Central memory CD4-positive, alpha-beta T cell (primary cell): Measurements from ENCODE around the gene PNPLA2.

Source experiments
- DNase-seq: peaks from one replicate; pipeline ENCODE4 v3.0.0; 2022

The PNPLA2 gene

DNA sequence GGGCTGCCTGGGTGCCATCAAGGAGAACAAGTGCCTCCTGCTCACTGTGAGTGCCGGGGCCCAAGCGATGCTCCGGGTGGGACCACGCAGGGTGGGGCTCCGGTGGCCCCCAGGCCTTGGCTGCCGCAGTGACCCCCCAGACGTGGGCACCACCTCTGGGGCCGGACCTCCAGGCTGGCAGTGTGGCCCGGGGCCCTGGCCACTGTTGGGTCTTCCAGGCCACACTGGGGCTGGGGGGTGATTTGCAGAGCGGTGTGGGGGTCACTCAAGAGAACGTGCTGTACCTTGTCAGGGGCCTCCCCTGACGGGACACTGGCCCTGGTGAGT is 43.9 kb downstream of the PNPLA2 start:
- no peak for DNase-seq

DNA sequence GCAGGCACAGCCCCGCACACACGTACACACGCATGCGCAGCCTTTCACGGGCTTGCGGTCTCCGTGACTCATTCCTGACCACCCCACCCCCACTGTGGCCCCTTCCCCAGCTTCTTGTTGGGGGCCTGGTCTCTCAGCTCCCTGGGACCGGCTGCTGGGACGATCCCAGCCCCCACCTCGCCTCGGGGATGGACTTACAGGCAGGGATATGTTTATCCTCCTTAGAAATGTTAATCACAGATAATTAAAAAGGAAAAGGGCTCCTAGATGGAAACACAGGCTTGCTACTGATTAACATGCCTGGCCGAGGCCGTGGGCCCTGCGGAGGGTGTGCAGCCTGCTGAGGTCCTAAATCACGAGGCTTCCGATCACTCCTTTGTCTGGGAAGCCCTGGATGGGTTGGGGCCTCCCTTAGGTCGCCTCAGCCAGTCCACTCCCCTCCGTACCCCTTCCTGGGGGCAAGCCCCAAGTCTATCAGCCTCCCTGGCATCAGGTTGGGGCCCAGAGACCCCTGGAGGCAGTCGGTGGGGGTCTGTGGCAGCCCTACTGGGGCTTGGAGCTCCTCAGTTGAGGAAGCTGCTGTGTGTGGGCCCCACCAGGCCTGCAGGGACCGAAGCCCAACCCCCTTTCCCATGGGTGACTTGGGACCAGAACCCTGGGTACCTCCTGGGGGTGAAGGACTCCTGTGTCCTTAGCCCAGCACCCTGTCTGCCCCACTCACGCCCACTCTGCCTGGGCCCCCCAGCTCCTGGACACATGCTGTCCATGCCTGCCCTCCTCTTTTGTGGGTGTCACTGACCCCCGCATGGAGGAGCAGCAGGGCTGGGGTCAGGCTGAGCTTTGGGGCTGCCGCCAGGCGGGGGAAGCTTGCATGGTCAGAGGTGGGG is 44.6 kb downstream of the PNPLA2 start:
- DNase-seq: no peak

DNA sequence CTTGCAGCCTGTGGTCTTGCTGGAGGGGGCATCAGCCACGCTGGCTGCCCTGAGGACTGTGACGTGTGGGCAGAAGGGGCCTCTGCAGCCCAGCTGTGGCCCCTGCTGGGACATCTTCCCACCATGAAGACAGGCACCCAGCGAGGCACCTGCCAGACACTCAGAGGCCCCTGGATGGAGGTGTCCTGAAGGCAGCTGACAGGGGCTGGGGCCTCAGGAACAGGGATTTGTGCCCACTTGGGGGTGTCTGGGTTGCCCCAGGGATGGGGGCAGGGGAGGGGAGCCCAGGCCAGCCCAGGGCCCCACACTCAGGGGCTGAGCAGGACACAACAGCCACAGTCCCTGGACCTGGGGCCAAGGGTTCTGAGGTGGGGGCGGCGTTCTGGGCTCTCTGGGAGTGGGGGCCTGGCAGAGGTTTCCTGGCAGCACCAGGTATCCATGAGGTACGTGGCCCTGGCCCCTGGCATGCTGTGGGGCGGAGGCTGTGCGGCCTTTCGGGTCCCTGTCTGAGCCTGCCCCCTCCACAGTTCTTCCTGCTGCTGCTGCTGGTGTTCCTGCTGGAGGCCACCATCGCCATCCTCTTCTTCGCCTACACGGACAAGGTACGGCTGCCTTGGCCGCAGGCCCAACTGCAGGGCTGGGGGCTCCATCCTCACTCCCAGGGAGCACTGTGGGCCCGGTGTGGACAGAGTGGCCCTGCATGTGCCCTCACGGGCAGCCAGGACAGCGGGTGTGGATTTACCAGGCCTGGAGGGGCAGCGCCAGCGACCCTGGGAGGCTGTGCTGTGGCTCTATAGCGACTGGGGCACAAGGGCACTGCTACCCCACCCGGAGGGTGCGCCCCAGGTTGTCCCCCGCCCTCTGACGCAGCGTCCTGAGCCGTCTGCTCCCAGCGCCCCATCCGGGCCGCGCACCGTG is 45.5 kb downstream of the PNPLA2 start:
- no peak for DNase-seq

DNA sequence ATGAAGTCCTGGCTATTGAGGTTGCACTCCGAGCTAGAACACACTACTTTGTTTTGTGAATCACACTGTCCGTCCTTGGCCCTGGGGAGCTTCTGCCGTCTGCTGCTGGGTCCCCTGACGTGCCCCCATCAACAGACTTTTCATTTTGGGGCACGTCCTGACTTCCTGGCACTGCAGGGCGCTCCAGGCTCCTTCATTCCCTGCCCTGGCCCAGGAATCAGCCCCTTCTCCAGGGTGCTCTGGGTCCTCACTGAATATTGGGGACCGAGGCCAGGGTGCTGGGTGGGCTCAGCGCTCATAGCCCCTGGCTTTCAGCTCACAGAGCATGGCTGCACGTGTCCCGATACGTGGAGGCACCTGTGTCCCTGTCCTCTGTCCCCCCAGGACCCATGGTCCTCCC is 46.2 kb downstream of the PNPLA2 start:
- no peak for DNase-seq

DNA sequence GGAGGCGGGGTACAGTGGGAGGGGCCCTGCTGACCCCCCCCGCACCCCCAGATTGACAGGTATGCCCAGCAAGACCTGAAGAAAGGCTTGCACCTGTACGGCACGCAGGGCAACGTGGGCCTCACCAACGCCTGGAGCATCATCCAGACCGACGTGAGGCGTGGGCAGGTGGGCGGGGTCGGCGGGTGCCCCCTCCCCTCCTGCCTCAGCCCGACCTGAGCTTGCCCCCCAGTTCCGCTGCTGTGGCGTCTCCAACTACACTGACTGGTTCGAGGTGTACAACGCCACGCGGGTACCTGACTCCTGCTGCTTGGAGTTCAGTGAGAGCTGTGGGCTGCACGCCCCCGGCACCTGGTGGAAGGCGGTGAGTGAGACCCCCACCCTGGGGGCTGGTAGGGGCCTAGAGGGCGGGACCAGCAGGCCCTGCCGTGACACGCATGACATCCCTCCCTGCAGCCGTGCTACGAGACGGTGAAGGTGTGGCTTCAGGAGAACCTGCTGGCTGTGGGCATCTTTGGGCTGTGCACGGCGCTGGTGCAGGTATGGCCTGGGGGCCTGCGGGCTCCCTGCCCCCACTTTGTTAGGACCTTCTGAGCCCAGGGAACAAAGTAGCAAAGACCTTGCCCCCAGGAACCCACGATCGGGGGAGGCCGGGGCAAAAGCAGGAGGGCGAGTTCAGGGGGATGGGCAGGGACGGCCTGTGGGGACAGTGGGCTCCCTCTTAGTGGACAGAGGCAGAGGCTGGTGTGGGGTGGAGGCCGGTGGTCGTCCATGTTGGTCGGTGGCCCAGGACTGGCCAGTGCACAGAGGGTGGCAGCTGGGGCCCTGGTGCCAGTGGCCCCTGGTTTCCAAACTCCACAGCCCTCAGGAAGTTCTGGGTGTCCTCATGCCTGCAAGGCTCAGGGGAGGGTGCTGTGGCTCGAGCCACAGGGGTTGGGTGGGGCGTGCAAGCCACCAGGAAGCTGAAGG is 47.0 kb downstream of the PNPLA2 start:
- no peak for DNase-seq

DNA sequence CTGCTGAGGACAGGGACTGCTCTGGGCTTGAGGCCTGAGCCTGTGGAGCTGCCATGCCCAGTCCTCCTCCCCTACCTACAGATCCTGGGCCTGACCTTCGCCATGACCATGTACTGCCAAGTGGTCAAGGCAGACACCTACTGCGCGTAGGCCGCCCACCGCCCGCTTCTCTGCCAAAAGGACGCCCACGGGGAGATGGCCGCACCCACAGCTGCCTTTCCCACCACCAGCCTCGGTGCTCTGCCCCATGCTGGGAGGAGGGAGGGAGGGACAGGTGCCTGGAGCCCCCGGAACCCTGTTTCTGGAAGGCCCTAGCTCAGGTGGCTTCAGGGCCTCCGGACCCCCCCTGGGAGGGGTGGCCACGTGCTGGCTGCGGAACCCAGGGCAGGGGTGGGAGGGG is 47.8 kb downstream of the PNPLA2 start:
- no peak for DNase-seq

DNA sequence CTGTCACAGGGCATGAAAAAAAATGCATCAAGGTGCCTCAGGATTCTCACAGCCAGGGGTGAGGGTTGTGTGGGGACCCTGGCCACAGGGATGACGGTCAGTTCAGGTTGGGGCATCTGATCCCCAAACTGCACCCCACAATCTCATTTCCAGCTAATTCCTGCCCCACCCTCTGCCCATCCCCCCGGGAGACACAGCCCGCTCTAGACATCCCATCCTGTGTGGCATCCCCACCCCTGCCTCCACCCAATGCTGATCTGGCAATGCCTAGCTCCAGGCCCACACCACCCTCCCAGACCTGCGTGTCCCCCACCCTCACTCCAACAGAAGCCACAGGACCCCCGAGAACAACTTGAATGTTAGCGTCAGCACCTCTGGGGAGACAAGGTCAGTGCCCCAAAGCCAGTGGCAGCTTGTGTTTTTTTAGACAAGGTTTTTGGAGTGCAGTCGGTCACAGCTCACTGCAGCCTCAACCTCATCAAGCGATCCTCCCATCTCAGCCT is 49.2 kb downstream of the PNPLA2 start:
- DNase-seq: no peak

DNA sequence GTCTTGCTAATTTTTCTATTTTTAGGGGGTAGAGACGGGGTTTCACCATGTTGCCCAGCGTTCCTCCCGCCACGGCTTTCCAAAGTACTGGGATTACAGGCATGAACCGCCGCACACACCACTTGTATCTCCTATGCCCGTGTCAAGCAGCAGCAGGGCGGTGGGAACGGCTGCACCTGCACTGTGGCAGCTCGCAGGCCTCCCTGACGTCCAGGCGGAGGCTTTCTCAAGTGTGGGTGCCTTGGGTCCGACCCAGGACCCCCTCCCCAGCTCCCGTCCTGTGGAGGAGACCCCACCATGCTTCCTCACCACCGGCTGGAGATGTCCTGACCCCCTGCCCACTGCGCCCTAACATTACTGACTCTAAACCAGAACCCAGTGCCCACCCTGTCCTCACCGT is 49.7 kb downstream of the PNPLA2 start:
- no peak for DNase-seq

DNA sequence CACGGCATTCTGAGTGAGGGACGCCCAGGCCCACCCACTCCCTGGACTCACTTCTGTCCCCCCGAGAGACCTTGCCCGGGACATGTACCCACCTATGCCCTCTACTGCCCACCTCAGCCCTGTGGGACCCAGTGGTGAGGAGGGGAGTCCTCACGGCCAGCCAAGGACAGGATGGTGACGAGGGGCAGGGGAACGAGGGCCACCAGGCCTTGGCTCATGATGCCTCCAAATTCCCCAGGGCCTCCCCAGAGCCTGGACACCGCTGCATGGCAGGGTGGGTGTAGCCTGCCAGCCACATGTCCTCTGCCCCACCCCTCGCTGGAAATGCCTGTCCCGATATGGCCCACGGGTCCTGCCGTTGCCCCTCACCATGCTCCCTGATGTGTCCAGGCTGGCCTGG is 50.1 kb downstream of the PNPLA2 start:
- no peak for DNase-seq

DNA sequence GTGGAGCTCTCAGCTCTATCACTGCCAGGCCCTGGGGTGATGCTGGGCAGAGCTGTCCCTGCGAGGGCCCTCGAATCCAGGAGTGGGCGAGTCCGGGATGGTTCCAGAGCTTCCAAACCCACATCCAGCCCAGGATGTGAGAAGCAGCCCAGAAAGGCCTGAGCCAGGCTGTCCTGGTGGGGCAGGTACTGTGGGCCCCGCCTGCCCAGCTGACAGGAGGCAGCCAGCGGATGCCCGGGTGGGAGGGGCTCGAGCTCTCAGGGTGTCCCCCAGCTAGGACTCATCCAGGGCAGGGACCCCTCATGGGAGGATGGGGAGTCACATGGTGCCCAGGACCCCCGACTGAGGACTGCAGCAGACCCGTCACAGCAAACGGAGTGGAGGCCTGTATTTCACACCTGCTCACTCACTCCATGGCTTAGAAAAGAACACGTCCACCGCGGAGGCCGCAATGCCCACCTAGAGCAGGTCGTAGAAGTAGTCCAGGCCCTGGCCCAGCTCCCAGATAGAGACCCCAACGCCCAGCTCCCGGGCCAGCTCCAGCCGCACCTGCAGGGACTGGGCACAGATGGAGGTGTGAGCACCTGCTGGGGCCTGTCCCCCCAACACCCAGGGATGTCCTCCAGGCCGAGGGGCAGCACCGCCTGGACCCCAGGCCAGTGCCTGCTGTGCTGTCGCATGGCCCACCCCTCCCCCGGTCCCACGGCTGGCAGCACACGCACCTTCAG is 50.8 kb downstream of the PNPLA2 start:
- no peak for DNase-seq

DNA sequence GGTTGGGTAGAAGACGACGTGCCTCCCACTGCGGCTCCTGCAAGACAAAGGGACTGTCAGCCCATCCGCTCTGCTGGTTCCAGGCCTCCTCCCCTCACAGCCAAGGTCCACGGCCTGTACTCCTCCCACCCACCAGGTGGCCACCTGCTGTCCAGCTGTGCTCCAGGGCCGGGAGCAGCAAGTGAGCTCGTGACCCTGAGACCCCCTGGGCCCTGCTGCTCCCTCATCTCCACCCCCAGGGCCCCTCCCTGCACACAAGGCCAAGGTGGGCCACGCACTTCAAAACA is 51.4 kb downstream of the PNPLA2 start:
- no peak for DNase-seq

DNA sequence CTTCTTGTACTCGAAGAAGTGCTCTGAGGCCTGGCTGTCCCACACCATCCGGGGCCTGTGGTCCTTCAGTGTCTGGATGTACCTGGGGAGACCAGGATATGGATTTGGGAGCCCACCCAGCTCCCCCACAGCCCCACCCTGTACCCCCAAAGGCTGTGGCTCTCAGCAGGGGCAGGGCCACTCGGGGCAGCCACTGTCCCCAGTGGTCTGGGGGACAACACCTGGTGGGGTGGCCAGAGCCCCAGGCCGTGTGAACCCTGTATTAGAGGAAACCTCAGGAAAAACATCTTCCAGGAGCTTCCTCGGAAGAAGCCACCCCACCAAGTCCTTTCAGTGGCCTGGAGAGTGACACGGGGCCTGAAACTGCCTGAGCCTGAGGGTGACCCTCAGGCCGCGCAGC is 51.7 kb downstream of the PNPLA2 start:
- DNase-seq: no peak

DNA sequence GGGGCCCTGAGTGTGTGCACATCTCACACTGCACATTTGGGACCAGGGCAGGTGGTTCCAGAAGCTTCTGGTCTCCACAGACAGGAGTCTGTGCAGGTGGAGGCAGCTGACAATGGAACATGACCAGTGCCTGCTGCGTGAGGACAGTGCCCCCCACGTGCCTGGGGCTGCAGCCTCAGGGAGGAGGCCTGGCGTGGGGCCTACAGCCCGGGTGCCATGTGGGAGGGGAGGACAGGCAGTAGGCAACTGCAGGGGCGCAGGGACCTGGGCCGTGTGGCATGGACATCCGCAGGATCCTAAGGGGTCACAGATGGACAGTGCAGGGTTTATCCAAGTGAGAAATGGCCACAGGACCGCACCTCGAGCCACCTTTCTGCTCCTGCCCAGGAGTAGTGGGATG is 52.8 kb downstream of the PNPLA2 start:
- DNase-seq: no peak

DNA sequence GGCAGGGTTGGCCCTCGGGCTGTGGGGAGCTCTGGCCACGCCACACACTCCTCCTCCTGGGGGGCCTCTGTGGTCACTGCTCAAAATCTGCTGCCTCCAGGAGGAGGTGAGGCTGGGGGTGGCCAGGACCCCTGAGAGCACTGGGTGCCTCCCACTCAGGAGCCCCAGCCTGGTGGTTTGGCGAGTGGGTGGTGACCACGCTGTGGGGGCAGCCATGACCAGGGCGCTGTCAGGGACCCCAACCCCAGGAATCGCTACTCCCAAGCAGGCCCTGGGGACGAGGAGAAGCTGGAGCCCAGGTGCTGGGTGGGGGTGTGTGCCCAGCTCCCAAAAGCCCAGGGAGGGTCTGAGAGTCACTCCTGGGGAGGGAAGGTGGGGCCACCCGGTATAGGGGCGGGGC is 54.1 kb downstream of the PNPLA2 start:
- no peak for DNase-seq

DNA sequence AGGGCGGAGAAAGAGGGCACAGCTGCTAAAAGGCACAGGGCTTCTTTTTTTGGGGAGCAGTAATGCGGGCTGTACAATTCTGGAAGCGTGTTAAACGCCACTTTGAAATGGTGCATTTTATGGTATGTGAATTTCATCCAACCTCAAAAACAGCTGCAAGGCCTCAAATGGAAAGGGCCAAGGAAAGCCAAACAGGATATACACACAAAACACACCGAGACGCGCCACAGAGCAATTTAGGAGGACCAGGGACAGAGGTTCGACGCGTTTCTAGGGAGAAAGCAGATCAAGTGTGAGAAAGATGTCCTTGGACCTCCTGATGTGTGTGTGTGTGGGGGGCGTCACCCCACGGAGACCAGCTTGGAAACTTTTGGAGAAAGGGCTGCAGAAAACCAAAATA is 55.0 kb downstream of the PNPLA2 start:
- DNase-seq: no peak
